Measurements from ENCODE around the gene TSPAN3.

- TF ChIP-seq CTCF (IDR thresholded peaks at IDR 0.05; ENCODE audit: low read depth, low read length) (no peak), POLR2A (IDR thresholded peaks at IDR 0.05; ENCODE audit: extremely low read depth, insufficient read length) (no peak)
- TF ChIP-seq, protein P1, sequence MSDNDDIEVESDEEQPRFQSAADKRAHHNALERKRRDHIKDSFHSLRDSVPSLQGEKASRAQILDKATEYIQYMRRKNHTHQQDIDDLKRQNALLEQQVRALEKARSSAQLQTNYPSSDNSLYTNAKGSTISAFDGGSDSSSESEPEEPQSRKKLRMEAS (IDR thresholded peaks at IDR 0.05; ENCODE audit: low read depth, low read length): no peak
These were observed 27.0 kb upstream of the TSPAN3 start for GRCh38 chr15:77097921-77098320.
